Right lung (tissue), 5 donors: Measurements from ENCODE around the gene THOC5. TPM values are rescaled to one million over a fixed set of nuclear protein-coding genes. Genes with fewer than 3 reads are reported as not detected.
A peak's percentile ranks its signal among the peaks of the same experiment; 100 is the strongest.
"Not testable (repeated sequence)": the region's sequence is repeated elsewhere in the genome, so short reads cannot be mapped to it uniquely, and the experiment has no call there.

ENCODE experiments used
- DNase-seq, 2 donors: peaks; one replicate each; pipeline ENCODE4 v3.0.0-alpha.2; 2013
- polyA plus RNA-seq, 5 donors: library from polyadenylated mRNA; unstranded; fragments of 120-200 nt; gene quantifications; one replicate each; pipeline versions ENCODE4 v1.2.1 to v1.2.3, GENCODE V29; 2013; ENCODE audit warnings: inconsistent platforms in 1 of 5, low replicate concordance in 1 of 5; ENCODE audit not compliant: insufficient read length in 5 of 5, insufficient read depth in 1 of 5

THOC5 gene
- polyA plus RNA-seq, 5 donors, result 27.2 to 45.9 (median 35.6) TPM

DNA sequence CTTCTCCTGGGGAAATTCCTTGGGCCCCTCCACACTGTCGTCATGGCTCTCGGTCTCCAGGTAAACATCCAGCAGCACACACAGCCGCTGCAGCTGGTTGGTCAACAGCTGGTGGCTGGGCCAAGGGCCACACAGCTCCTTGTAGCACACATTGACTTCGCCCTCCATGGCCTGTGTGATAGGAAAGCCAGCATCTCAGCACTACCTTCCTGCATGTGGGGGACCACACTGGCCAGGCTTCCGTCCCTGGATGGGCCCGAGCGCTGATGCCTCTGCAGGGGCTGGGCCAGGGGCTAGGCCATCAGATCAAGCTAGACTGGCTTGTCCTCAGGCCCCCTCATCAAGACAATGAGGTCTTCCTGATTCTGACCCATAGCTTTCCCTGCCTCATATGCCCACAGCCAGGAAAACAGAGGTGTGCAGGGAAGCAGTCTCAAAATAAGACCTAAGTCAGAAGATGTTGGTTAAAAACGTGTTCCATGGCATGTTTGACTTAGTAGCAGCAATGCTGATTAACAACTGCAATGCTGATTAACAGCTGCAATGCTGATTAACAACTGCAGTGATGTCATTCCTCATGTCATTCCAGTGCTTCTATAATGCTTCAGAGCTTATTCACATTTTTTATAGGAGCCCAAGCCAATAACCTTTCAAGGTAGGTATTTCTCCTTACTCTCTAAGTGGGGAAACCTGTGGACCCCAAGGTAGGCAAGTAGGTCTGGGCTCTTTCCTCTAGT is 42.3 kb downstream of the THOC5 start:
- no peak for DNase-seq

GRCh38 chr22:29510542-29510941 is 43.0 kb downstream of the THOC5 start:
- DNase-seq, result no peak

GRCh38 chr22:29509815-29510214 is 43.7 kb downstream of the THOC5 start:
- DNase-seq, result no peak

DNA sequence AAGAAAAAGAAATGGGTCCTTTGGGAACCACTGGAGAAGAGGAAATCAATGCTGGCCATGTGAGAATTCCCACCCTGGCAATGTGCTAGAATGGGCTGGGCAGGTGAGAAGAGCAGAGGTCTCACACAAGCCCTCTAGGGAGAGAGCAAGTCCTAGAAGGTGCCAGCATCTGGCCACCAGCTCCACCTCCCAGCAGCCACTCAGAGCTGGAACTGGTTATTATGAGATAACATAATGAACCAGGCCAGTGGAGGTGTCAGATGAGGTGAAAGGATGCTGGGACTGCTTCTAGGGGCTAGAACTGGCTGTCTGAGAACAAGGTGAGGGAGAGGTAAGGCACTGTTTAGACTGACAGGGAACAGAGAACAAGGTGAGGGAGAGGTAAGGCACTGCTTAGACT is 44.3 kb downstream of the THOC5 start:
- no peak for DNase-seq

DNA sequence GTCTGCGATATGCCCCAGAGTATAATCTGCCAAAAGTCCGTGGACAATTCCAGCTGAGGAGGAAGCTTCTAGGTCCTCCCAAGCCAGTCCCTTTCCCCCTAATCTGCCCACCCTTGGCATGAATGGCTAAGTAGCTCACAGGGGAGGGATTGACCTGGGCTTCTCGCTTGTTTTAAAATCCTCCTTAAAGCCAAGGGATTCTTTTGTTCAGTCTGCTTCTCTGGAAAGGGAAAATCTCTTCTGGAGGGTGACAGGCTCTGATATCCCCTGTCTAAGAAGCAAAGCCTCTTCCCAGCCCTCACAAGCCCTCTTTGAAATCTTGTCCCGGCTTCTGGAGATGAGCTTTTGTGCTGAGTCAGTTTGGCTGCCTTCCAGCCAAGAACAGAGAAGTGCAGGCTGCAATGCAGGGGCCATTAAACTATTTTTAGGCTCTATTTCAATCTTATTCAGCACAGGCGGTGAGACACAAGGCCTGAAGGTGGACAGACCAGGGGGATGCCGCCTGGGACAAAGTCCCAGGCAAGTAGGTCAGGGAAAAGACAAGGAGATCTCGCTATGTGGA is 49.7 kb downstream of the THOC5 start:
- peak; percentile 24 to 29 for DNase-seq

DNA sequence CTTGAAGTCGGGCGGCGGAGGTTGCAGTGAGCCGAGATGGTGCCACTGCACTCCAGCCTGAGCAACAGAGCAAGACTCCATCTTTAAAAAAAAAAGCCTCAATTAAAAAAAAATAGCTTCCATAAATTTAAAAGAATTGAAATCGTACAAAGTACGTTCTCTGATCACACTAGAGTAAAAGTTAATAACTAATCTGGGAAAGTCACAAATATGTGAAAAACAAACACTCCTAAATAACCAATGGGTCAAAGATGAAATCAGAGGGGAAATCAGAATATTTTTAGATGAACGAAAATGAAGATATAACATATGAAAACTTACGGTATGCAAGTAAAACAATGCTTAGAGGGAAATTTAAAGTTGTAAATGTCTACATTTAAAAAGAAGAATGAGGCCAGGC is 53.7 kb downstream of the THOC5 start:
- no peak for DNase-seq

GRCh38 chr22:29493636-29494035 is 59.9 kb downstream of the THOC5 start:
- no peak for DNase-seq

DNA sequence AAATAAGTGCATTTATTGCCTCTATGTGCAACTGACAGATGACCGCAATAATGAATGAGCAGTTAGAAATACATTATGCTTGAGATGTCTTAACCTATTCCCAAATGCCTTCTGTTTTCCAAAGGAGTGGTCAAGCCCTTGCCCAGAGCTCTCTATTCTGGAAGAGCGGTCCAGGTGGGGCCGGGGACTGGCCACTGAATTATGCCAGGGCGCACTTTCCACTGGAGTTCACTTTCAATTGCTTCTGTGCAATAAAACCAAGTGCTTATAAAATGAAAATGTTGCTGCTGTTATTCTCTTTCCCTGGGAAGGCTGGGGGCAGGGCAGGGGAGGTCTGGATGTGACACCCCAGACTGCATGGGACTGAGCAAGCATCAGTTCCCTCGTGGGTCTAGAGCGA is 62.5 kb downstream of the THOC5 start:
- DNase-seq, result no peak

- not testable (repeated sequence) for DNase-seq
Measured at GRCh38 chr22:29489127-29489780, 64.3 kb downstream of the THOC5 start.

DNA sequence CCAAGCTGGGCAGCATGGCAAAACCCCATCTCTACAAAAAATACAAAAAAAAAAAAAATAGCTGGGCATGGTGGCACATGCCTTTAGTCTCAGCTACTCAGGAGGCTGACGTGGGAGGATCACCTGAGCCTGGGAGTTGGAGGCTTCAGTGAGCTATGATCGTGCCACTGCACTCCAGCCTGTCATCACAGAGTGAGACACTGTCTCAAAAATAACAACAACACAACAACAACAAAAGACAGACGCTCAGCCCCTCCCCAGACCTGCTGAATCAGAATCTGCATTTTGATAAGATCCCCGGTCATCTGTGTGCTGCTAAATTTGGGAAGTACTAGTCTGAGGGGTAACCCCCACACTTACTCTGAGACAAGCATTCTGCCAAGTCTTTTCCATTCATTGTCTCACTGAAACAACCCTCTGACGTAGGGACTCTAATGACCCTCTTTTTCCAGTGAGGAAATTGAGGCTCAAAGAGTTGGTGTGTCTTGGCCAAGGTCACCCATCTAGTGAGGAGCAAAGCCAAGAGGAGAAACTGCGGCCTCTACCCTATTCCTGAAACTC is 66.1 kb downstream of the THOC5 start:
- DNase-seq, result no peak

DNA sequence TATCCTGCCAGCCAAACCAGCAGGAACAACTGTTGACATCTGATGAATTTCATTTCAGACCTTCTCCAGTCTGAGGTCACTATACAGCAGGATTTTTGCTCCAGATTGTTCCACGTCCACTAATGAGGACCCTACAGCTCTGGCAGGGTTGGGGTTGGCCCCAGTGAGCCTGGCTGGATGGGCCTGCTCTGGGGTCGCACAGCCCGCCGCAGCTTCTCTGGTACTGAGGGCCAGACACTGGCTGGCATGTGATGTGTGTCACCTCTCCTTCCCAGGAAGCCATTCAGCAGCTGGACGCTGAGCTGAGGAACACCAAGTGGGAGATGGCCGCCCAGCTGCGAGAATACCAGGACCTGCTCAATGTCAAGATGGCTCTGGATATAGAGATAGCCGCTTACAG is 68.1 kb downstream of the THOC5 start:
- no peak for DNase-seq

GRCh38 chr22:29484642-29485041 is 68.9 kb downstream of the THOC5 start:
- DNase-seq, result no peak

DNA sequence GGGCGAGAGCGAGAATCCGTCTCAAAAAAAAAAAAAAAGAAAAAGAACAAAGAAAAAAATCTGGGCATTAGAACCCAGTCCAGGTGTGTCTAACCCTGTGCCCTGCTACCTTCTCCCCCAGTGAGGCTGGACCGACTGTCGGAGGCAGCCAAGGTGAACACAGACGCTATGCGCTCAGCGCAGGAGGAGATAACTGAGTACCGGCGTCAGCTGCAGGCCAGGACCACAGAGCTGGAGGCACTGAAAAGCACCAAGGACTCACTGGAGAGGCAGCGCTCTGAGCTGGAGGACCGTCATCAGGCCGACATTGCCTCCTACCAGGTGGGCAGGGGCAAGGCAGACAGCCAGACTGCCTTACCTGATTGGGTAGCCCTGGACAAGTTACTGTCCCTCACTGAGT is 70.3 kb downstream of the THOC5 start:
- no peak for DNase-seq

GRCh38 chr22:29482726-29483125 is 70.8 kb downstream of the THOC5 start:
- DNase-seq, result no peak

DNA sequence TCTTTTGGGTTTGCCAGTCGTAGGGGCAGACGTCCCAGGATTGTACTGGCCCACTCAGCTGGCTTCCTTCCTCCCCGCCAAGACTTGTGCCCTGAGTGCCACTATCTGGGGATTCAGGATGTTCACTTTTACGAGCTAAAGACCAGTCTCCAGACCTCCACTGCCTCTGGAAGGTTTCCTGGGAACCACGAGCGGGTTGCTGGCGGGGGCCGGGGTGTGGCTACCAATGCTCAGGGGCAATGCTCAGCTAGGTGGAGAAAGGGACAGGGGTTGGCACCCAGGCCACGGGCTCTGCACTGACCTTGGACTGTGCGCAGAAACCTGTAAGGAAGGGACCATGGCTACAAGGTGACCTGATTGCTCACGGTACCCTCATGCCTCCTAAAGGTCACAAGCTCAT is 71.3 kb downstream of the THOC5 start:
- no peak for DNase-seq

DNA sequence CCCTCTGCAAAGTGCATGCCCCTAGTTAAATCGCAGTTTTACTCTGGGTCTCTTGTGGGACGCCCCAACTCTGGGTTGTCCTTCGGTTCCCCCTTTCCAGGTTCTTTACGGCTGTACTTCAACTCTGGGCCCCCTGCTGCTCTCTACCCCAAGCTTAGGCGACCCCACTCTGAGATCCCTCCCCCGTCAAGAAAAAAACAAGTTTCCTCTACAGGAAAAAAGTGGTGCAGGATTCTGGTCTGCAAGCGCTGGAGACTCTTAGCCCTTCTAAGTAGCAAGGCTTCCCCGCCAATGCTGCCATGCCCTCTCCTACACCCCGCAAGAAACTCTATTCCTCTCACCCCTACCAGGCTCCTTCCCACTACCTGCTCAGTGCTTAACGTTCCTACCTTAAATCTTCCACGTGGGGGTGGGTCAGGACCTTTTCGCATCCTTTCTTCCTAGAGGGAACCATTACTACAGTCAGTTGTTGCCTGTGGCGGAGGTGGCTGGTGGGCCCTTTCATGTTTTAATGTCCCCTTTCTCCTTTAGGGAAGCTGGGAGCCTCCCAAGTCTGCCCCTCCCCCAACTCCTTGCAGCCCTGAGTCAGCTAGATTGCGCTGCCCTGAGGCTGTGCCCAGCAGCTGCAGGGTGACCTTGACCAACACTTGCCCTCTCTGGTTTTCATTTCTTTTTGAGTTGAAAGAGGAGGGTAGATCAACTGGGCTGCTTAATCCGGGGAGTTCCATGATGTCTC is 72.1 kb downstream of the THOC5 start:
- DNase-seq, result no peak

GRCh38 chr22:29480512-29481264 is 72.9 kb downstream of the THOC5 start:
- peak; percentile 60 to 62 for DNase-seq

- no peak for DNase-seq
Measured at GRCh38 chr22:29480262-29480511, 73.4 kb downstream of the THOC5 start.

GRCh38 chr22:29479417-29480261 is 73.9 kb downstream of the THOC5 start, which contains the start of gene NEFH:
TSS of gene NEFH (plus strand) at chr22:29480218. CDS start at chr22:29480263, 45 bp downstream.
- no peak for DNase-seq
